GM18951 (cell line): ENCODE measurements around the gene NKAP.
A peak's percentile ranks its signal among the peaks of the same experiment; 100 is the strongest.
"Not testable (repeated sequence)": the region's sequence is repeated elsewhere in the genome, so short reads cannot be mapped to it uniquely, and the experiment has no call there.

Experiments
- POLR2A ChIP-seq: IDR thresholded peaks from 4 replicates; pipeline ENCODE4 v1.6.1; 2011; ENCODE audit warnings: mild to moderate bottlenecking; ENCODE audit not compliant: insufficient read length, insufficient read depth; ENCODE audit errors: extremely low read depth
- in situ Hi-C: fragments of 300-500 bp; cut with MboI; formaldehyde crosslinking; loops from one replicate; pipeline ENCODE4 v1.12.0; 2022; ENCODE audit warnings: low sequenced_read_pairs, mixed read lengths, inconsistent platforms; ENCODE audit not compliant: unreplicated experiment

NKAP gene

DNA sequence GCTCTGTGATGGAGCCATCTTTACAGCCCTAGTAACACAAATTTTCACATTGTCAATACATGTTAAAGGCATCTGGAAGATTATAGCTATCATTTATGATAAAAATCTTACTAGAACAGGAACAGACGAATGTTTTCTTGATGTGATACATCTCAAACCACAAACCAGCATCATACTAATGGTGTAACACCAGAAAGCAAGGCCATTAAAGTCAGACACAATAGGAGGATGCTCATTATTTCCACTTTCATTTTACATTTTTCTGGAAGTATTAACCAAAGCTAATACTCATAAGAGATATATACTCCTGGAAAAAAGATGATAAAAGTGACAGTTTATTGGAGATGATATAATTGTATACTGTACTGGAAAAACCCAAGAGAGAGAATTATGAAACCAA lies 42.6 kb downstream of the NKAP start:
- in situ Hi-C loops, result no loop called here
- no peak for TF ChIP-seq POLR2A

GRCh38 chrX:119899125-119899524 lies 44.4 kb downstream of the NKAP start:
- no peak for TF ChIP-seq POLR2A
- in situ Hi-C loops, result no loop called here

GRCh38 chrX:119895843-119896326 lies 47.7 kb downstream of the NKAP start, which contains the start of gene AKAP14:
Gene AKAP14 (plus strand): TSS chrX:119895893. CDS start chrX:119903224, 7,331 bp downstream.
- in situ Hi-C loops, result no loop called here
- TF ChIP-seq POLR2A, result no peak

- in situ Hi-C loops, result not testable (repeated sequence)
Measured at GRCh38 chrX:119891961-119892692, 51.4 kb downstream of the NKAP start.

- in situ Hi-C loops, result not testable (repeated sequence)
Measured at GRCh38 chrX:119890626-119891025, 52.9 kb downstream of the NKAP start.

- no peak for TF ChIP-seq POLR2A
- in situ Hi-C loops, result no loop called here
Measured at GRCh38 chrX:119887721-119888425, 55.7 kb downstream of the NKAP start.

GRCh38 chrX:119885554-119886428 lies 57.8 kb downstream of the NKAP start:
- TF ChIP-seq POLR2A, result no peak
- in situ Hi-C loops, result no loop called here

GRCh38 chrX:119880552-119881437 lies 62.8 kb downstream of the NKAP start:
- TF ChIP-seq POLR2A, result no peak
- in situ Hi-C loops, result no loop called here

- in situ Hi-C loops, result no loop called here
- no peak for TF ChIP-seq POLR2A
Measured at GRCh38 chrX:119880076-119880475, 63.5 kb downstream of the NKAP start.

DNA sequence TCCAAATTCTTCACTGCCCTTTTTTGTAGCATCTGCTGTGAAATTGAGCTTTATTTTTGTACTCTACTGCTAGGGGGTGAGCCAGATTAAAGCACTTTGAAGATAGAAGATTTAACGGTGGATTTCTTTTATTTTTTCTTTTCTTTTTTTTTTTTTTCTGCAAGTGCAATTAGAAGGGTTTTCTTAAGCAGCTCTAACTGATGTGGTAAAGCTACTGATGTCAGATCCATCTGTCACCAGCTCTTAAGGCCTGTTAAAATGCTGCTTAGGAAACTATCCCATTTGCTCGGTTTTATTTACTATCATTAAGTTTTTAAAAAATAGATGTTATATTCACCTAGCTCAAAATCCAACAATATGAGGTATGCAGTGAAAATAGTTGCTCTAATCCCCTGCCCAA lies 64.8 kb downstream of the NKAP start:
- TF ChIP-seq POLR2A, result no peak
- in situ Hi-C loops, result no loop called here

GRCh38 chrX:119871599-119872395 lies 71.8 kb downstream of the NKAP start, which contains the start of the genes NDUFA1 and RNF113A:
Gene NDUFA1 (plus strand): TSS chrX:119871832. CDS start chrX:119871912, 80 bp downstream.
Gene RNF113A (minus strand): TSS chrX:119871733. CDS start chrX:119871613, 120 bp downstream.
- peak; percentile 79 for TF ChIP-seq POLR2A
- in situ Hi-C loops, result no loop called here

GRCh38 chrX:119871245-119871598 lies 72.3 kb downstream of the NKAP start:
- in situ Hi-C loops, result no loop called here
- no peak for TF ChIP-seq POLR2A
